Caki2 (cell line): ENCODE measurements around the gene OR1K1. TPM values are rescaled to one million over a fixed set of nuclear protein-coding genes. Genes with fewer than 3 reads are reported as not detected.
A peak's percentile ranks its signal among the peaks of the same experiment; 100 is the strongest.
"Not testable (repeated sequence)": the region's sequence is repeated elsewhere in the genome, so short reads cannot be mapped to it uniquely, and the experiment has no call there.

Source experiments
- DNase-seq: peaks from one replicate; pipeline ENCODE4 v3.0.0-alpha.2; 2015; ENCODE audit warnings: low read depth
- in situ Hi-C: cut with HindIII; loops from 2 replicates; pipeline ENCODE4 v1.10.0; 2016; ENCODE audit warnings: low sequenced_read_pairs, low pct_unique_long_range_greater_than_20kb, mixed read lengths
- total RNA-seq: library from RNA; depleted of rRNA; stranded (reverse); fragments of >200 nt; shearing (Covaris generic); gene quantifications from 2 replicates; pipeline ENCODE4 v1.2.3, GENCODE V29; 2014; ENCODE audit warnings: low replicate concordance

The OR1K1 gene
- total RNA-seq, 1 experiment from 2014 or later = not detected

DNA sequence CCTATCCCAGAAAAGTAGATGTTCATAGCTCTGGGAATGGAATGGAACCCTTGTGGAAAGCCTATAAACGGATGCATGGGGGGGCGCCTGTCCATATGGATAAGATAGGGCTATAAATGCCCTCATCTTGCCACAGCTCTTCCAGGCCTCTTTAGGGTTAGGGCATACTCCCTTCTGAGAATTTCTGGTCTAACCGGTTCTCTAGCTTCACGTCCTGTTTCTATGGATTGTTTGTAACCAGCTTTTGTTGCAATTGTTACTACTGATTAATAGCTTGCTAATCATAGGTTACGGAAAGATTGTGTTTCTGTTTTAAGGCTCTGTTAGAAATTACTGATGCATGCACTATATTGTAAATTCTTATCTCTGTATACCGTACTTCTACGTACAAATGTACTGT is 9.3 kb downstream of the OR1K1 start:
- DNase-seq, in situ Hi-C loops: not testable (repeated sequence)

DNA sequence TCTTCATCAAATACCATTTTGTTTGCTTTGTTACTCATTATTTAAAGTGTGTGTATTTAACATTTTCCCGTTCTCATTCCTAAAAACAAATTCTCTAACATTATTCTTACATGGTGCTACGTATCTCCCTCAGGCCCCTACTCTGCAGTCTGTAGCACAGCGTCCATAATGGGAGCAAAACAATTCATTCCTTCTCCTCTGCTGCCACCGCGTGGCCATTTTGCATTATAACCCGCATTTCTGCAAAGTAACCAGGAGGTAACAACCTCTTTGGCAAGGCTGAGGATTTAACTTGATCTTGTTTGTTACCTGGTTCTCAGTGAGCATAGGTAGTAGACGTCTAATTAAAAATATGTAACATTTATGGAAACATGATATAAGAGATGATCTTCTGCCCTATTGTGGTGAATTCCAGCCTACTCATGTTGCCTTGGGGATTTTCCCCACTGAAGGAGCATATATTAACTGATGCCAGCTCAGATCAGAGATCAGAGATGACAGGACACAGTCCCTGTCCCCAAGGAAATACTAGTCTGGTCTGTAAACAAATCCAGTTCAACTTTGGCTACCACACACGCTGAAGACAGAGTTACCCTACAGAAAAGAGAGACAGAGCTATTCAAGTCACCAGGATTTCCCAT is 10.5 kb downstream of the OR1K1 start:
- in situ Hi-C loops = no loop called here
- DNase-seq = peak; percentile 64

DNA sequence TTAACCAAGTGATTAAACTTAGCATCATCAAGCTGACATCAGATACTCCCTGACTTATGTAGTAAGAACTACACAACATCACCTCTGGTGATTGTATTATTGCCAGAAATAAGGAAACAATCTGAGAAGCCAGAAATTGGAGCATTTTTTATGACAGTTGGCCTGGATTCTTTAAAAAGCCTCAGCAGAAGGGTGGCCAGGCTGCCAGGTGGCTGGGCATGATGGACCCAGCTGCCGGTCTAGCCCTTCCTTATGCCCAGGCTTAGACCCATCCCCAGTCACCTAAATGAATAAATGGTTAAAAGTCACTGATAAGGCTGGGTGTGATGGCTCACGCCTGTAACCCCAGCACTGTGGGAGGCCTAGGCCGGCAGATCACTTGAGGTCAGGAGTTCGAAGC is 12.8 kb downstream of the OR1K1 start:
- in situ Hi-C loops = no loop called here
- DNase-seq = no peak

DNA sequence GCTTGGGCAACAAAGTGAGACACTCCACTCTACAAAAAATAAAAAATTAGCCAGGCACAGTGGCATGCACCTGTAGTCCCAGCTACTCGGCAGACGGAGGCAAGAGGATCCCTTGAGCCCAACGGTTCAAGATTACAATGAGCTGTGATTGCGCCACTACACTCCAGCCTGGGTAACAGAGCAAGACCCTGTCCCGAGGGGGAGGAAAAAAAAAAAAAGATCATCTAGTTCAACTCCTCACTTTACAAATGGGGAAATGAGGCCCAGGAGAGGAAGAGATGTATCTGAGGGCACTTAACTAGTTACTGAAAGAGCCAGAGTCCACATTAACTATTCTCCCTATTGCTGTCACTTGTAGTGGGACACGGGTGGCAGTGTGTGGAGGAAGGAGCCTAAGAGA is 14.6 kb downstream of the OR1K1 start:
- no peak for DNase-seq
- in situ Hi-C loops = no loop called here

GRCh38 chr9:122815544-122815943 is 15.6 kb downstream of the OR1K1 start:
- DNase-seq = no peak
- in situ Hi-C loops = no loop called here

DNA sequence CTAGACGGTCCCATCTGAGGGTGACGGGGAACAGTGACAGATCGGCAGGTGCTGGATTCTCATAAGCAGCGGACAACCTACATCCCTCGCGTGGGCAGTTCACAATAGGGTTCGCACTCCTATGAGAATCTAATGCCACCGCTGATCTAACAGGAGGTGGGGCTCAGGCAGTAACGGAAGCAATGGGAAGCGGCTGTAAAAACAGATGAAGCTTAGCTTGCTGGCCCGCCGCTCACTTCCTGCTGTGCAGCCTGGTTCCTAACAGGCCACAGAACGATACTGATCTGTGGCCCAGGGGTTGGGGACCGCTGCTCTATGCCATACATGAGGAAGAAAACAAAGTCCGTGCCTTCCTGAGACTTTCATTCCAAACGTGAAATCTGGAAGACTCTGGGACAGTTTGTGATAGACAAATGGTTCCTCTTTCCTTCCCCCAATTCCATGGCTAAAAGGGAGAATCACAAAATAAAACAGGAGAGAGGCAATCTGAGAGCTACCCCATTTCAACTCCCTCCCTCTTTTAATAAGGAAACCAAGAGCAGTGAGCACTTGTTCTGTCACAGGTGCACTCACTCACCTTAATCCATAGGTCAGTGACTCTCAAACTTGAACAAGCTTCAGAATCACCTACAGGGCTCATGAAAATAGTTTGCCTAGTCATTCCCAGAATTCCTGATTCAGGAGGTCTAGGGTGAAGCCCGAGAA is 16.4 kb downstream of the OR1K1 start:
- in situ Hi-C loops = no loop called here
- DNase-seq = no peak

DNA sequence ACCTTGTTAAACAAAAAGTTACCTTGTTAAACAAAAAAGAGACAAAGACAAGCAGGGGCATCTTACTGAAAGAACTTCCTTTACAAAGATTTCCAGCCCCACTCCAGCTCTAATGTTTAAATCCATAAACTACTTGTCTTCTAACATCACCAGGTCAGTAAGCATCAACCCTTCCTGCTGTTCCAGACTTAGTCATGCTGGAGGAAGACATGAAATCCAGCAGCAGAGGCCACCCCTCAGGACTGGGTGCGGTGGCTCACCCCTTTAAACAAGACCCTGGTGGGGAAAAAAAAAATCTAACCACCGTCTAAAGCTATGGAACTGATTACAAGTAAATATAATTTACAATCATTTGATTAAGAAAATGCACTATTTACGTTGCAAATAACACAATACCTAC is 19.4 kb downstream of the OR1K1 start:
- DNase-seq = no peak
- in situ Hi-C loops = no loop called here

DNA sequence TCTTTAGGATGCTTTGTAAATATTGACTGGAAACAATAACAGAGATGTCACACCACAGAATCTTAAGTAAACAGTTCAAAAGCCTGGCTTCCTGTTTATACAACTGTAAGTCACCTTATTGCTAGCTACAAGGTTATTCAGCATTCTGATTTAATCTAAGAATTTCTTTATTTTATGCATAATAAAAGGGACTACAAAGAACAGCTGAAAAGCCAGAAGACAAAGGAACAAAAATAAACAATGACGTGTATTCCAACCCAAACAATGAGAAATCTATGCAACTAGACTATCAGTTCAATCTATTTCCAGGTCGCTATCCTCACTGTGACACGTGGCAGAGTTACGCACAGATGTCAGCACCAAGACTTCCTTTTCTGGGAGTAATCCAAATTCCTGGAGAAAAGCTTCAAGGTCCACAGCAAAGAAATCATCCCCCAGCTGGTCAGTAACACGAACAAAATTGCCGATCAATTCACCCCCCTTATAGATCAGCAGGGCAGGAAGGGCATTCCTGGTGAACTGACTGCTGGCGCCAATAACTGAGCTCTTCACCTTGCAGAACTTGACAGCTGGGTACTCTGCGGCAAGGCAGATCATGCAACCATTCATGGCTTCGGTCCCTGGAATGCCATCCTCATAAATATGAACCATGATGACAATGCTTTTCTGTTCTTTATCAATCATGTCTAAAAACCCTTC is 20.0 kb downstream of the OR1K1 start:
- in situ Hi-C loops = no loop called here
- no peak for DNase-seq

DNA sequence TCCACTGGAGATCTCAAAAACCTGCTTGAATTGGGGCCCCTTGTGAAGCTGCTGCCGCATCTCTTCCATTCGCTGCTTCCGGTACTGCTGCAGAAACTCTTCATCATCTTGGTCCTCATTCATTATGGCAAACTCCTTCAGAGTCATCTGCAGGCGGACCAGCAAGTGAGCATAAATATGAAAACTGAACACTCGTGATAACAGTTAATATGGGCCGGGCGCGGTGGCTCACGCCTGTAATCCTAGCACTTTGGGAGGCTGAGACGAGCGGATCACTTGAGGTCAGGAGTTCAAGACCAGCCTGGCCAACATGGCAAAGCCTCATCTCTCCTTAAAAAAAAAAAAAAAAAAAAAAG is 20.5 kb downstream of the OR1K1 start:
- in situ Hi-C loops = no loop called here
- no peak for DNase-seq

GRCh38 chr9:122821278-122821943 is 21.5 kb downstream of the OR1K1 start:
- no peak for DNase-seq
- in situ Hi-C loops = no loop called here

DNA sequence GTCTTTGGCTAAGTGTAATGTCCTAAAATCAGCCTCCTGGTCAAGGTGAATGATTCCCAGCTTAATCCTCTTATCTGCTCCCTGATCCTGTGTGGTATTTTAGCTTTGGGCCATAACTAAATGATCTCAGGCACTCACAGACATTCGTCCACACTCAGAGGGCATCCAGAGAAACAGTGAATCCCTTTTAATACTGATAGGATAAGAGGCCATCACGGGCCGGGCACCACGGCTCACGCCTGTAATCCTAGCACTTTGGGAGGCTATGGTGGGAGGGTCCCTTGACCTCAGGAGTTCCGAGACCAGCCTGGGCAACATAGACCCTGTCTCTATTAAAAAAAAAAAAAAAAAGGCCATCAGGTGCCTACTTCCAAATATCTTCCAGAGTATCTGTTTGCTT is 22.1 kb downstream of the OR1K1 start:
- no peak for DNase-seq
- in situ Hi-C loops = no loop called here

GRCh38 chr9:122822938-122823337 is 23.0 kb downstream of the OR1K1 start:
- in situ Hi-C loops = no loop called here
- no peak for DNase-seq

- in situ Hi-C loops = no loop called here
- DNase-seq = no peak
These were observed 27.8 kb downstream of the OR1K1 start for GRCh38 chr9:122827761-122828093.

DNA sequence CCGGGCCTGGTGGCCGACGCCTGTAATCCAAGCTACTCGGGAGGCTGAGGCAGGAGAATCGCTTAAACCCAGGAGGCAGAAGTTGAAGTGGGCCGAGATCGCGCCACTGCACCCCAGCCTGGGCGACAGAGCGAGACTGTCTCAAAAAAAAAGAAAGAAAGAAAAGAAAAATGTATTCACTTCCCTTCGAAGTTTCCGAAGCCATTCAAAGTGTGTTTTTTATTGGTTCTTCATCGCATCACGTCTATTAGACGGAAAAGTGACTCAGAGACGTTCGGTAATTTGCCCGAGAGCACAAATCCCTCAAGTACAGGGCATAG is 29.0 kb downstream of the OR1K1 start:
- in situ Hi-C loops, DNase-seq: not testable (repeated sequence)

- in situ Hi-C loops = no loop called here
- no peak for DNase-seq
These were observed 32.3 kb downstream of the OR1K1 start for GRCh38 chr9:122832194-122832593.

GRCh38 chr9:122835313-122835731 is 35.4 kb downstream of the OR1K1 start:
- DNase-seq = no peak
- in situ Hi-C loops = no loop called here

DNA sequence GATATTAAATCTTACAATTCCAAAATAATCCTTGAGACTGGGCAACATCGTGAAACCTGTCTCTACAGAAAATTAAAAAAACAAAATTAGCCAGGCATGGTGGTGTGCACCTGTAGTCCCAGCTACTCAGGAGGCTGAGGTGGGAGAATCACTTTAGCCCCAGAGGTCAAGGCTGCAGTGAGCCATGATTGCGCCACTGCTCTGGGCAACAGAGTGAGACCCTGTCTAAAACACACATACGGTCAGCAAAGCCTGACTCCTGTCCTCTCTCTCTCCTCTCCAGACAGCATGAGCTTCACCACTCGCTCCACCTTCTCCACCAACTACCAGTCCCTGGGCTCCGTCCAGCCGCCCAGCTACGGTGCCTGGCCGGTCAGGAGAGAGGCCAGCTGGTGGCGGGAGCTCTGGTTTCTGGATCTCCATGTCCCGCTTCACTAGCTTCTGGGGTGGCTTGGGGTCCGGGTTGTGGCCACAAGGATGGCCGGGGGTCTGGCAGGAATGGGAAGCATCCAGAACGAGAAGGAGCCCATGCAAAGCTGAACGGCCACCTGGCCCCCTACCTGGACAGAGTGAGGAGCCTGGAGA is 37.4 kb downstream of the OR1K1 start:
- in situ Hi-C loops = no loop called here

GRCh38 chr9:122838441-122838840 is 38.5 kb downstream of the OR1K1 start:
- in situ Hi-C loops, DNase-seq: not testable (repeated sequence)

More for the DNA sequence above, 37.4 kb downstream of the OR1K1 start:
- no peak for DNase-seq

GRCh38 chr9:122841501-122841900 is 41.6 kb downstream of the OR1K1 start:
- DNase-seq = no peak
- in situ Hi-C loops = no loop called here
